HG02885 (cell line): ENCODE measurements around the gene ADARB2.

ENCODE experiments used
- ATAC-seq: cut with Tn5 transposase; IDR thresholded peaks from one replicate; pipeline ENCODE4 v1.9.1; 2021; ENCODE audit warnings: mild to moderate bottlenecking; ENCODE audit not compliant: unreplicated experiment, poor library complexity

ADARB2 gene

DNA sequence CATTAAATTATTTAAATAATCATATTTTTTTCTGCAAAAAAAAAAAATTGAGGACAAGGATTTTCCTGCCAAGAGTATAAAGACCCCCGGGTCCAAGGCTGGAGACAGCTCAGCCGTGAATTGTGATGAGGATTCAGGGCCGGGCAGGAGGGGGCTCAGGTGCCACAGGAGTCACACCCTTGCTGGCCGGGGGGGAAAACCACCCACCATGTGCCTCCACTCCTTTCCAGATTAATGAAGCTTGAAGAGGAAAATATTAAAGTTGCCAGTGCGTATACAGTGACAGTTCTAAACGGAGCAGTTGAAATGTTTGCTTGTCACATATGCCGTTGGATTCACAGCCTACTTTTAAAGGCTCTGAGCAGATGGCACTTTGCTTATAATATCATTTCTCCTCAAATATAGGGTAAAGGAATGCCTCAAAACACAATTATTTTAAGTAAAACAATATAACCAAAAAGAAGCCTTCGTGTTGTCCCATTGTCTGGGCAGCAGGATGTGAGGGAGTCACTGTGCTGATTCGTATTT, 49.6 kb downstream of the ADARB2 start:
- ATAC-seq: no peak

DNA sequence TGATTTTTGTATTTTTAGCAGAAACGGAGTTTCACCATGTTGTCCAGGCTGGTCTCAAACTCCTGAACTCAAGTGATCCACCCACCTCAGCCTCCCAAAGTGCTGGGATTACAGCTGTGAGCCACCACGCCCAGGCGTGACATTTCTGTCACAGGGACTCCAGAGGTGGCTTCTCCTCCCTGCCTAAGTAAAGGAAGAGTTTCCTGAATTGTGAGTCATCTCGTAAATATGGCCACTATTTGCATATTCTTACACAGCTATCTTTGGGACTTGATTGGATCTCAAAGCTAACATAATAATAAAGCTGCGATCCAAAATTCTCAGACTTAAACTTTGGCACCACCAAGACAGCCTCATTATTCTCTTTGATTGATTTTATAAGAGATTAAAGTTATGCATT, 50.1 kb downstream of the ADARB2 start:
- ATAC-seq: no peak

DNA sequence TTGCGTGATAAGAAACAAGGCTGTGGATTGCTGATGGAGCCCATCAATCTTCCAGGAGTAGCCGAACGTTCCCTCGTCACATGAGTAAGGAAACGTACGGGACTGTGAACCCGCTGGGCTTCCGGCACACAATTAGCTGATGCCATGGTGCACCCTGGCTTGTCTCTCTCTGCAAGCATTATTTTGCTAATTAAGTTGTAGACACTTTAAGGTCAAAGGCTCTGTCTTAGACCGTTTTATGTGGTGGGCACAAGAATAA, 50.9 kb downstream of the ADARB2 start:
- no peak for ATAC-seq

GRCh38 chr10:1685699-1686490, 51.4 kb downstream of the ADARB2 start:
- no peak for ATAC-seq

- ATAC-seq: no peak
Observed at GRCh38 chr10:1684991-1685390, 52.3 kb downstream of the ADARB2 start.

GRCh38 chr10:1683649-1684048, 53.7 kb downstream of the ADARB2 start:
- ATAC-seq: no peak

DNA sequence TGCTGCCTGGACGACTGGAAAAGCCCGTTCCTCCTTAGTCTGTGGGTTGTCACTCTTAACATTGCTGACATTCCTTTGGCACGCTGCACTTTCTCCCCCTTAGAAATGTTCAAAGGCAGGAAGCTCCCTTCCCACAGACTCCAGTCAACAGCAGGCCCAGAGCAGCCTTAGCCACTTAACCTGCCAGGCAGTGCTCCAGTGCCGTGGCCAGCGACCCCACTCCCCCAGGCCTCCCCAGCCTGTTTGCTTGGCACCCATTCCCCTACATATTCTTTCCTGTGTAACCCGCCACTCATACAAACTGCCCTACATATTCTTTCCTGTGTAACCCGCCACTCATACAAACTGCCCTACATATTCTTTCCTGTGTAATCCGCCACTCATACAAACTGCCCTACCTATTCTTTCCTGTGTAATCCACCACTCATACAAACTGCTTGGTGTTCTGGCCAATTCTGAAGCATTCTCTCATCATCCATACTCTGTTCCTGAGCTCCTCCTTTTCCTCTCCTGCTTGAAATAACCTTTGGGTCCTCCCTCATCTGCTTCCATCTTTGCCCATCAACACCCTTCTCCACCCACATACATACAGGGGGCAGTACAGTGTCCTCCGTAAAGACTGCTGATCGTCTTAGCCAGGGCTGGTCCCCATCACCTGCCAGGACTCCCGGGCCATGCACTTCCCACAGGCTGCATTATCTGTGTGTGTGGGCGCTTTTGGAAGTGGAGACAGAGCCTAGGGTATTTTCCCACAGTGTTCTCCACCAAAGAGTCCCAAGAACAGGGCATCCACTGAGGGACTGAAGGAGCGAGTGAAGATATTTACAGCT, 57.3 kb downstream of the ADARB2 start:
- no peak for ATAC-seq

DNA sequence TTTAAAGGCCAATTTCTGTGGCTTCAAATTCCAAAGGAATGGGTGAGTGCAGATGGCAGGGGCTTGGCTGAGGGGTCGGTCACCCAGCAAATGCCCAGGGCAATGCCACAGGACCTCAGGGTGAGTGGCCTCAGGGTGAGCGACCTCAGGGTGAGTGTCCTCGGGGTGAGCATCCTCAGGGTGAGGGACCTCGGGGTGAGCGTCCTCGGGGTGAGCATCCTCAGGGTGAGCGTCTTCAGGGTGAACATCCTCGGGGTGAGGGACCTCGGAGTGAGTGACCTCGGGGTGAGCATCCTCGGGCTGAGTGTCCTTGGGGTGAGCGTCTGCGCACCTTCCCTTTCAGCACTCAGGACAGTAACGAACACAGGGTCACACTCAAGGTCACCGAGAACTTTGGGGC, 59.2 kb downstream of the ADARB2 start:
- ATAC-seq: no peak

GRCh38 chr10:1677307-1677939, 59.9 kb downstream of the ADARB2 start:
- ATAC-seq: no peak

- peak; percentile 84 for ATAC-seq
Observed at GRCh38 chr10:1674501-1674900, 62.8 kb downstream of the ADARB2 start.

GRCh38 chr10:1673568-1674345, 63.6 kb downstream of the ADARB2 start:
- no peak for ATAC-seq

DNA sequence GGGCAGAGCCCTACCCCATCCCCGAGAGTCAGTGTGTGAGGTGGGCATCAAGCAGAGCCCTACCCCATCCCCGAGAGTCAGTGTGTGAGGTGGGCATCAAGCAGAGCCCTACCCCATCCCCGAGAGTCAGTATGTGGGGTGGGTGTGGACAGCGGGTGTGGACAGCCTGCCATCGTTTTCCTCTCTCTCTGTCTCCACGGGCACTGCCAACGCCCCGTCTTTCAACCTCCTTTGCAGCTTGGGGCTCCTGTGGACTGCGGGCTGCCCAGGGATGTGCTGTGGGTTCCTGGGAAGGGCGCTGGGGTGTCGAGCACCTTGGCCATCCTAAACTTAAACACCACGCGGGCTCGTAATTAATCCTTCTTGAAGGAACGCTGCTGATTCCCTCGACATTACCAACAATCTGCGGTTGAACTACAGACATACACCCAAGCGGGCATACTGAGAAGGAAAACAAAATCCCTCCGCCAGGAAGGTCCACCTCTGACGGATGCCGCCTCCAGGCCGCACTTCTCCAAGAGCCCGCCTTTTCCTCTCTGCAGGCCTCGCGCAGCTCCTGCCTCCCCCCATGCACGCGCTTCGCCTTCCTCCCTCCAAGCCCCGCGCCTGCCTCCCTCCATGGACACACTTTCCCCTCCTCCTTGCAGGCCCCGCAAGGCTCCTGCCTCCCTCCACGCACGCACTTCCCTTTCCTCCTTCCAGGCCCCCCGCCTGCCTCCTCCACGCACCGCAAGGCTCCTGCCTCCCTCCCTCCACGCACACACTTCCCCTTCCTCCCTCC, 65.1 kb downstream of the ADARB2 start:
- ATAC-seq: no peak

GRCh38 chr10:1671366-1672000, 65.8 kb downstream of the ADARB2 start:
- ATAC-seq: no peak

GRCh38 chr10:1670541-1671365, 66.6 kb downstream of the ADARB2 start:
- no peak for ATAC-seq

DNA sequence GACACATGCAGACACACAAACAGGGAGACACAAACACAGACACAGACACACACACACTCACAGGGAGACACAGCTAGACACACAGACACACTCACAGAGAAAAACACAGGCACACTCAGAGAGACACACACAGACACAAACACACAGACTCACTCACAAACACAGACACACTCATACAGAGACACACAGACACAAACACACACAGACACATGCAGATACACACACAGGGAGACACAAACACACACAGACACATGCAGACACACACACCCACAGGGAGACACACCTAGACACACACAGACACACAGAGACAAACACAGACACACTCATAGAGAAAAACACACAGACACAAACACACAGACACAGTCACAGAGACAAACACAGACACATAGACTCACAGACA, 67.9 kb downstream of the ADARB2 start:
- no peak for ATAC-seq

DNA sequence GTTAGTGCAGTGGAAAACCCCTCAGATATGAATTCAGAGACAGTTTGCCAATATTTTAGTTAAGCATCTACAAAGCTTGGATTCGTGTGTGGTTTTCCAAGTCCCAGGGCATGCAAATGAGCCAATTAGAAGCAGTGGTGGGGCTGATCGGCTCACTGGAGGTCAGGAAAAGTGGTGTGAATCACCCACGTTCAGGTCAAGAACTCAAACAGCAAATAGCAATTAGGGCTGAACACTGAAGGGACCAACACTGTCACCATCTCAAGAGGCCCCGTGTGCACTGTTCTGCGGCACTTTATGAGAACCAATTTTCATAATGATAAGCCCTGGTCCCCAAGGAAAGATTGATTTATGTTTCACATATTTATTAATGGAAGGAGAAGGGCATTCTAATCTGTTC, 68.9 kb downstream of the ADARB2 start:
- no peak for ATAC-seq

- no peak for ATAC-seq
Observed at GRCh38 chr10:1667392-1667791, 69.9 kb downstream of the ADARB2 start.

GRCh38 chr10:1666147-1666546, 71.2 kb downstream of the ADARB2 start:
- ATAC-seq: no peak
